GM18502 (cell line): ENCODE results near the gene PCDH9.

Experiments used
- ATAC-seq: cut with Tn5 transposase; IDR thresholded peaks from one replicate; pipeline ENCODE4 v1.9.1; 2021; ENCODE audit warnings: mild to moderate bottlenecking; ENCODE audit not compliant: unreplicated experiment, poor library complexity

PCDH9 gene

GRCh38 chr13:67167420-67167819 lies 62.7 kb downstream of the PCDH9 start:
- no peak for ATAC-seq

GRCh38 chr13:67161176-67161575 lies 69.0 kb downstream of the PCDH9 start:
- ATAC-seq, result no peak

- no peak for ATAC-seq
These were observed 71.2 kb downstream of the PCDH9 start for GRCh38 chr13:67158903-67159302.

- no peak for ATAC-seq
These were observed 73.4 kb downstream of the PCDH9 start for GRCh38 chr13:67156723-67157060.

- no peak for ATAC-seq
These were observed 74.0 kb downstream of the PCDH9 start for GRCh38 chr13:67155898-67156722.

GRCh38 chr13:67152085-67152484 lies 78.1 kb downstream of the PCDH9 start:
- ATAC-seq, result no peak

GRCh38 chr13:67151652-67152051 lies 78.5 kb downstream of the PCDH9 start:
- ATAC-seq, result no peak

- no peak for ATAC-seq
These were observed 79.5 kb downstream of the PCDH9 start for GRCh38 chr13:67150608-67151007.

- ATAC-seq, result no peak
These were observed 82.0 kb downstream of the PCDH9 start for GRCh38 chr13:67148161-67148571.

- no peak for ATAC-seq
These were observed 82.6 kb downstream of the PCDH9 start for GRCh38 chr13:67147342-67148133.

- no peak for ATAC-seq
These were observed 83.5 kb downstream of the PCDH9 start for GRCh38 chr13:67146523-67147130.

GRCh38 chr13:67145950-67146349 lies 84.2 kb downstream of the PCDH9 start:
- no peak for ATAC-seq

- no peak for ATAC-seq
These were observed 86.5 kb downstream of the PCDH9 start for GRCh38 chr13:67143544-67144115.

GRCh38 chr13:67140006-67140405 lies 90.1 kb downstream of the PCDH9 start:
- ATAC-seq, result no peak

- no peak for ATAC-seq
These were observed 90.6 kb downstream of the PCDH9 start for GRCh38 chr13:67139551-67139950.

- no peak for ATAC-seq
These were observed 91.2 kb downstream of the PCDH9 start for GRCh38 chr13:67138970-67139369.

GRCh38 chr13:67137044-67137735 lies 92.9 kb downstream of the PCDH9 start:
- no peak for ATAC-seq

- no peak for ATAC-seq
These were observed 94.0 kb downstream of the PCDH9 start for GRCh38 chr13:67136157-67136556.

GRCh38 chr13:67135356-67135755 lies 94.8 kb downstream of the PCDH9 start:
- ATAC-seq, result no peak

GRCh38 chr13:67134417-67135129 lies 95.6 kb downstream of the PCDH9 start:
- ATAC-seq, result no peak
